HG02884 (cell line): ENCODE results near the gene ARL10.
"Not testable (repeated sequence)": the region's sequence is repeated elsewhere in the genome, so short reads cannot be mapped to it uniquely, and the experiment has no call there.

Experiments
- ATAC-seq: cut with Tn5 transposase; IDR thresholded peaks from one replicate; pipeline ENCODE4 v1.9.1; 2021; ENCODE audit warnings: mild to moderate bottlenecking, moderate library complexity; ENCODE audit not compliant: unreplicated experiment

ARL10 gene

DNA sequence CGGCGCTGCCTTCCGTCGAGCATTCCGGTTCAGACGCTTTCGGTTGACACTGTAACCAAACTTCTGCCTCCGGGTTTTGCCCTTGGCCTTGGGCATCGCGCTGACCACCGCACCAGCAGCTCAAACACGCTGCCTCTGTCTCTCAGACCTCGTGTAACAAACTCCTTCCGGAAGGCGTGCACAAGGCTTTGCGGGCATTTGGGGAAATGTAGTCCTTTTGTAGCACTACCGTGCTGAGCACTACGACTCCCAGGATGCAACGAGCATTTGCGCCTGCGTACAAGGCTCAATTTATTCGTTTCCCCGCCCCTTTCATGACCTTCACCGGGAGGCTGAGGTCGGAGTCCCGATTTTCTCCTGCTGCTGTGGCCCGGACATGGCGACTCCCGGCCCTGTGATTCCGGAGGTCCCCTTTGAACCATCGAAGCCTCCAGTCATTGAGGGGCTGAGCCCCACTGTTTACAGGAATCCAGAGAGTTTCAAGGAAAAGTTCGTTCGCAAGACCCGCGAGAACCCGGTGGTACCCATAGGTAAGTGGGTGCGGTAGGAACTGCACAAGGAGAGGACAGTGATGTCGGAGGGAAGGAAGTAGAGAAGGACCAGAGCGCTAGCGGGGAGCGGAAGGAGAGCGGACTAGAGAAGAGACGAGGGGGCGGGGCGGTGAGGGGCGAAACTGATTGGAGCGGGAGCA, 23.3 kb downstream of the ARL10 start, which contains the start of the genes HIGD2A and NOP16:
Gene HIGD2A, plus strand, starts transcription at position 308 of the 691 bp plus-strand sequence. Its CDS starts 69 bp downstream, at position 377.
Gene NOP16, minus strand, starts transcription at position 155 of the 691 bp plus-strand sequence. Its CDS starts 59 bp downstream, at position 96.
- peak; percentile 85 for ATAC-seq

- peak; percentile 32 for ATAC-seq
Observed at GRCh38 chr5:176389135-176390123, 24.1 kb downstream of the ARL10 start.

- ATAC-seq: no peak
Observed at GRCh38 chr5:176391479-176391878, 26.2 kb downstream of the ARL10 start.

- ATAC-seq: no peak
Observed at GRCh38 chr5:176391999-176392398, 26.7 kb downstream of the ARL10 start.

- no peak for ATAC-seq
Observed at GRCh38 chr5:176392526-176392925, 27.2 kb downstream of the ARL10 start.

DNA sequence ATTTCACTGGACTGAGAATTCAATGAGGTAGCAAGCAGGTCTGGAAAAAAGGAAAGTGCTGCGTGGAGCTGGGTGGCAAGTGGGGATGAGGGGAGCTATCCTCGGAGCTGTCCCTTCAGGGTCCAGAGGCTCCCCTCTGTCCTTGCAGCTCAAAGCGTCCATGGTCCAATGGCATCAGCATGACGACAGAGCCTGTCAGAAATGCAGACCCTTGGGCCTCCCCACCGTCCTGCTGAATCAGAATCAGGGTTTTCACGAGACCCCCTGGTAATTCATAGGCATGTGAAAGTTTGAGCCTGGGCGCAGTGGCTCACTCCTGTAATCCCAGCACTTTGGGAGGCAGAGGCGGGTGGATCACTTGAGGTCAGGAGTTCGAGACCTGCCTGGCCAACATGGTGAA, 28.8 kb downstream of the ARL10 start:
- no peak for ATAC-seq

DNA sequence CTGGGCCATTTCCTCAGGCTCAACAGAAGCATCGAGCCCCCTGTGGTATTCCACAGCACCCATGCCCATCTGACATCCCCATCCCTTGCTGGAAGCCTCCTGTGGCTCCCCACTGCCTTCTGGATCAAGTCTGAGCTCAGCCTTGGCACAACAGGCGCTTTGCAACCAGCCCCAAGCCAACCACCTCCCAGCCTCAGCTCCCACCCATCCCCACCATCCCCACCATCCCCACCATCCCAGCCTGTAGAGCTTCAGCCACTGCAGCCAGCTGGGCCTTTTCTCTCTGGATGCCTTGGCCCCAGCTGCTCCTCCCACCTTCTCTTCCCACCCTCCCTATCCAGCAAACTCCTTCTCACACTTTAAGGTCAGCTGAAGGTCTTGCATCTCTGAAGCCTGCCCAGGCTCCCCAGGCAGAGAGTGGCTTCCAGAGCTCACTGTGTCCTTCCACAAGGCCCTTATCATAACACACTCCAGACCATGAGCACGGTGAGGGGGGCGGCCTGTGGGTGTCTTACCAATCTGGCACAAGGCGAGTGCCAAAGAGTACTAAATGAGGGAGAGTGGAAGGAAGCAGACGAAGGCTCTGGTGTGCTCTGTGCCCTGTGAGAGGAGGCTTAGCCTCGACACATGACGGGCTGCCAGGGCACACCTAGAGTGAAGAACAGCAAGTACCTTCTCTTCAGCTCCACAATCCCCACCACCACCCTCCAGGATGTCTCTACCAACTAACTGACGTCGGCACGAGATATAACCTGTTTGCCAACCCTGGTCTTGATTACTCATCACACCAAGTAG, 29.8 kb downstream of the ARL10 start:
- ATAC-seq: no peak

GRCh38 chr5:176396330-176396729, 31.0 kb downstream of the ARL10 start:
- ATAC-seq: no peak

DNA sequence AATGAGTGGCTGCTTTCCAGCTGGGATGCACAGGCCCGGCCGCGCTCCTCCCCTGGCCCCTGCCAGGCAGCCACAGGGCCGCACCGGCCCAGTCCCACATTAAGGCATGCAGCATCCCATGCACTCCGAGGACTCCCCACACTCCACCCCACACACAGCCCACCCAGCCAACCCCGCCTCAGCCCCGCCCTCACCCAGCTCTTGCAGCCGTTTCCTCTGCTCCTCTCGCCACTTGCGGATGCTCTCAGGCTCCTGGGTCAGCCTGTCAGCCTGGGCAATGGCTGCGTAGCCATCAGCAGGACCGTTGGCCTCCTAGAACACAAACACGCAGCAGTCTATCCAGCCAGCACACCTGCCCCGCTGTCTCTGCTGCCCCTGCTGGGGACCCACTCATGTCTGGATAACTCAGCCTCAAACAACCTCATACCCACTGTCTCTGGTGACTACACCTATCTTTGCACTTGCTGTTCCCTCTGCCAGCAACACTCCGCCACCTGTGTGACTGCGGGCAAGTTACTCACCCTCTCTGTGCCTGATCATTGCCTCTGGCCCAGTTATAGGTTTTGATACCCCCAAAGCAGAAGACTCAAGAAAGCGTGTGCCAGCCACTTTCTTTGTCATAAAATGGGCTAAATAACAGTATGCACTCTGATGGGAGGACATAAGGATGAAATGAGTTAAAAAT, 32.6 kb downstream of the ARL10 start:
- no peak for ATAC-seq

- ATAC-seq: no peak
Observed at GRCh38 chr5:176400382-176401156, 35.3 kb downstream of the ARL10 start.

- ATAC-seq: no peak
Observed at GRCh38 chr5:176401281-176402205, 36.3 kb downstream of the ARL10 start.

- no peak for ATAC-seq
Observed at GRCh38 chr5:176405656-176406435, 40.6 kb downstream of the ARL10 start.

DNA sequence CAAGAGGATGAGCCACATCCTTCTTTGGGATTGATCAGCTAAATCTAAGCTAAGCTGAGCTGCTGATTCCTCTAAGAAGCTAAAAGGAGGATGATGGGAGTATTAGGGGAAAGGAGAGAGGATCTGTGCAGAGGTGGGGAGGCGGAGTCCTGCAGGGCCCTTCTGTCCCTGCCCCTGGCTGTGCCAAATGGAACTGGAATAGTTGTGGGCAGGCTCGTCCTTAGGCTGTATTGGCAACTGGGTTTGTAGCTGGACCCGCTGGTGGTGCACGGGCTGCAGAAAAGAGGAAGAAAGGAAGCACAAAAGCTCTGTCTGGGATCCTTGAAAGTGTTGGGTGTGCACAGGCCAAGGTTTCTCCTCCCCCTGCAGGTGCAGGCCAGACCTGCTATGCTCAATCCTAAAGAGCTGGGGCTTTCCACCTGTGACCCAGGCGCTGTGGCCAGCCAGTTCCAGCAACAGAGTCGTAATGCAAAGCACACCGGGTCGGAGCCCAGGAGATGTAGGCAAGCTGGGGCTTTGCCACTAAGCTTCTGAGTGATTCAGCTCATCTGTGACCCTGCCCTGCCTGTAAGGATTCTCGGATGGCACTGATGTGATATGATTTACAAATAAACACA, 41.3 kb downstream of the ARL10 start:
- no peak for ATAC-seq

DNA sequence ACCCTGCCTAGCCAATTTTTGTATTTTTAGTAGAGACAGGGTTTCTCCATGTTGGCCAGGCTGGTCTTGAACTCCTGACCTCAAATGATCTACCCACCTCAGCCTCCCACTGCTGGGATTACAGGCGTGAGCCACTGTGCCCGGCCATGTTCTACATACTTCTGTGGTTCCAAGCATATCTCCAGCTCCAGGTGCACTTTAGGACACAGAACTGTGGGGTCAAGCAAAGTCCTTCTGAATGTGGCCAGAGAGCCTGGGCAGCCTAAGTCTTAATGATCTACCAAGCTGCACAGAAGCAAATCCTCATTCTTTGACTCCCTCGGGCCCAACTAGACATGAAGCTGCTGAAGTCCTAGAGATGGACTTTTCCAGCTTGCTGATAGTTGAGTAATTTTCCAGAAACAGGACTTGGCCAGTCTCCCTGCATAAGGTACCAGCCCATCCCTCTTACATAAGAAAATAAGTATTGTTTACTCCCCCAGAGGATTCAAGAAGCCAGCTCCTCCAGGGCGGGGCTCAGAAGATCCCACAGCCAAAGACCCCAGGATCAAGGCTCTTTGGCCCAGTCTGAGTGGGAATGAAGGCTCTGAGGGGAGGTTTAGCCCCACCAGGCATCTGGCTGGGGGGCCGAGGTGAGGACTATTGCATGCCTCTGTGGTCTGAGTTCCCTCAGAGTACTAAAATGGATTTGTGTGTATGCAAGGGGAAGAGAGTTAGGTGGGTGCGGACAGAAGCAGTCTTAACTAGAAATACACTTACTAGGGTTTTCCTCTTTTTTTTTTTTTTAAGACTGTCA, 42.4 kb downstream of the ARL10 start:
- no peak for ATAC-seq

- not testable (repeated sequence) for ATAC-seq
Observed at GRCh38 chr5:176408252-176408573, 42.9 kb downstream of the ARL10 start.

- no peak for ATAC-seq
Observed at GRCh38 chr5:176408590-176408989, 43.3 kb downstream of the ARL10 start.

- no peak for ATAC-seq
Observed at GRCh38 chr5:176409765-176410164, 44.5 kb downstream of the ARL10 start.
